Gastroesophageal sphincter (tissue), 3 donors: Measurements from ENCODE around the gene ADAMTS17.

Experiments
- CTCF ChIP-seq, 4 experiments: fragments of 200-600 bp in 2 of 4; fragments of 450-650 bp in 2 of 4; sonication (generic) in 1 of 4; IDR thresholded peaks; one replicate each; pipeline ENCODE4 v1.5.1; 2017 to 2019; ENCODE audit warnings: antibody characterized with exemption in 4 of 4, mild to moderate bottlenecking in 2 of 4, moderate library complexity in 2 of 4
- POLR2A ChIP-seq, 2 donors: fragments of 450-650 bp; IDR thresholded peaks; one replicate each; pipeline ENCODE4 v1.6.1; 2017; ENCODE audit warnings: antibody characterized with exemption in 2 of 2, mild to moderate bottlenecking in 2 of 2, moderate library complexity in 1 of 2
- POLR2AphosphoS5 ChIP-seq: sonication (generic); formaldehyde crosslinking; IDR thresholded peaks from one replicate; pipeline ENCODE4 v1.6.1; 2017; ENCODE audit warnings: antibody characterized with exemption

DNA sequence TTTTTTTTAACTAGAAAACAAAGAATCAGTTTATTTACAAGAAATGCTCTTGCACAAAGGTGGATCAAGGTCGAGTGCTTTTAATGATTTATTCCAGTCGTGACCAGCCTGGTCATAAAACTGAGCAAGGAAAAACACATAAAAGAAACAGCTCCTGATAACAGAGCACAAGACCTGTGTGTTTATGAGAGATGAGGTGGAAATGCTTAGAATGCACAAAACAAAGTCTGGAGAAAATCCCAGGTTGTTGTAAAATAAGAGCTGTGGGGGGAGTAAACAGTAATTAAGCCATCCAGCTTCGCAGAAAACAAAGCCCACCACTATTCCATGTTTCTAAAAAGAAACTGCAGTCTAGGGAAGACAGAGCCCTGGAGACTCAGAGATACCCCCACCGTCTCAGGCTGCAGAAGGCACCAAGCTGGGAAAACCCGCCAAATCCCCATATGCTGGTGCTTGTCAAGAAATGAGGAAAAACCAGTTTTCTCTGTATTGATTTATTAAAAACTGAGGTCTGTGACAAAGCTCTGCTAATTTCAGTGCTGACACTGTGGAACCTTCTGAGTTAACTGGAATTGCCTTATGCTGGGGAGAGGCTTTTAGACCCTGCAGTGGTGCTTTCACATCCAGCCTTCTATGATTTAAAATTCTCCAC, 139.3 kb downstream of the ADAMTS17 start:
- no peak for TF ChIP-seq CTCF (IDR thresholded peaks at IDR 0.05)
- TF ChIP-seq POLR2A (IDR thresholded peaks at IDR 0.05), result no peak
- TF ChIP-seq POLR2AphosphoS5, result no peak
